Heart right ventricle (tissue), 16 donors: ENCODE results near the gene PGA5. TPM values are rescaled to one million over a fixed set of nuclear protein-coding genes. Genes with fewer than 3 reads are reported as not detected.
"Not testable (repeated sequence)": the region's sequence is repeated elsewhere in the genome, so short reads cannot be mapped to it uniquely, and the experiment has no call there.

ENCODE experiments used
- ATAC-seq, 8 donors: fragments of 200-7000 bp; cut with Tn5 transposase; one replicate each; pipeline ENCODE4 v1.9.1; 2020; ENCODE audit warnings: mild to moderate bottlenecking in 8 of 8, moderate library complexity in 8 of 8, moderate number of reproducible peaks in 1 of 8
- DNase-seq, 2 donors: peaks; one replicate each; pipeline ENCODE4 v3.0.0-alpha.2; 2020
- H3K27ac ChIP-seq, 10 donors: fragments of 200-600 bp; sonication (generic) in 2 of 10; one replicate each; pipeline versions ENCODE4 v1.5.0 to v1.8.0; 2020 to 2022; ENCODE audit warnings: mild to moderate bottlenecking in 3 of 10
- H3K27me3 ChIP-seq, 7 donors: fragments of 200-600 bp; one replicate each; pipeline ENCODE4 v1.8.0; 2021 to 2022; ENCODE audit warnings: mild to moderate bottlenecking in 2 of 7
- H3K36me3 ChIP-seq, 9 donors: fragments of 200-600 bp; sonication (generic) in 1 of 9; one replicate each; pipeline versions ENCODE4 v1.5.0 to v1.8.0; 2020 to 2022; ENCODE audit warnings: mild to moderate bottlenecking in 2 of 9
- H3K4me1 ChIP-seq, 9 donors: fragments of 200-600 bp; sonication (generic) in 1 of 9; one replicate each; pipeline versions ENCODE4 v1.5.0 to v1.8.0; 2020 to 2022; ENCODE audit warnings: mild to moderate bottlenecking in 4 of 9
- H3K4me3 ChIP-seq, 10 donors: fragments of 200-600 bp; sonication (generic) in 2 of 10; one replicate each; pipeline versions ENCODE4 v1.5.0 to v1.8.0; 2020 to 2022; ENCODE audit warnings: mild to moderate bottlenecking in 7 of 10, moderate library complexity in 2 of 10
- H3K9me3 ChIP-seq, 11 donors: fragments of 200-600 bp in 10 of 11; sonication (generic) in 2 of 11; one replicate each; pipeline versions ENCODE4 v1.5.0 to v1.8.0; 2013 to 2022; ENCODE audit warnings: mild to moderate bottlenecking in 2 of 11, control low read depth in 1 of 11, moderate library complexity in 1 of 11
- CTCF ChIP-seq, 9 donors: fragments of 200-600 bp; sonication (generic) in 2 of 9; IDR thresholded peaks; one replicate each; pipeline versions ENCODE4 v1.5.0 to v1.8.0; 2021 to 2022; ENCODE audit warnings: antibody characterized with exemption in 9 of 9, mild to moderate bottlenecking in 5 of 9, moderate library complexity in 1 of 9
- WGBS, 2 donors: extraction: QIAGEN DNeasy Blood & Tissue Kit; methylation state at CpG; one replicate each; pipeline ENCODE4 v1.1.7; 2013; ENCODE audit warnings: inconsistent platforms in 1 of 2; 5-methylcytosine and 5-hydroxymethylcytosine counted together
- intact Hi-C, 10 donors: fragments of 100-400 bp; cut with DNase I; formaldehyde crosslinking; loops; one replicate each; pipeline versions ENCODE4 v1.11.1 to v1.14.2; 2022
- polyA plus RNA-seq, 2 donors: library from polyadenylated mRNA; stranded (reverse); fragments of 200-250 nt; gene quantifications; one replicate each; pipeline ENCODE4 v1.2.3, GENCODE V29; 2013
- total RNA-seq, 10 donors: library from RNA; stranded (reverse); fragmentation: NEBNext Ultra II Directional in 3 of 10; extraction: Animal tissue kit (Norgen Biotek cat#: 25700) in 3 of 10; gene quantifications; one replicate each; pipeline versions ENCODE4 v1.2.1 to v1.2.4, GENCODE V29; 2021 to 2023
- donor health status: Arrhythmogenic right ventricular cardiomyopathy.
- donor health status: ischemic (EF 13 %, LVEDD 7.1; RV severe dilation, severe dysfunction).
- donor health status: healthy with polysubstance abuse.
- donor health status: DM: no; HTN: yes; CAD: no.
- donor health status: DM: no; HTN: no; CAD: no.
- donor health status: ischemic (EF 25% LVEDD 6.9; RV normal size, moderate dysfunction).
- donor health status: ischemic (EF 25% LVEDD 5.7; RV mildly dilated, moderate dysfunction).
- donor health status: healthy.
- donor health status: DM: yes; HTN: yes; CAD: no.
- donor health status: Ischemic cardiomyopathy.
- donor health status: ischemic (EF 35%, LVEDD 5.7; RV mildly dilated, moderate dysfunction).
- donor health status: nonischemic (EF 11% LVEDD 7.7; RV severe dilation, severe dysfunction).
- donor health status: DM: yes; HTN: yes; CAD: no.
- donor health status: PGD.
- donor health status: ischemic (EF 29% LVEDD 5.4; RV normal size, mild dysfunction).
- donor health status: nonischemic (EF 23%, LVEDD 6.1; RV moderate dilation, normal function).

The PGA5 gene
- total and polyA plus RNA-seq, 12 donors = 0.14 to 0.93 (median 0.58) TPM; not detected in 6

- ATAC-seq (no peak), DNase-seq (no peak)
- no peak for TF ChIP-seq CTCF (IDR thresholded peaks at IDR 0.05)
- H3K27me3 ChIP-seq = peaks cover 0 to 38% (median 16%) of the 10 kb centered on the region in 7 donors
- H3K9me3 ChIP-seq = peaks cover 0 to 15% (median 0%) of the 10 kb centered on the region in 11 donors
- H3K4me3 ChIP-seq = no peak overlapping the region
- WGBS, 2 donors = 62 to 68% methylated on average over 6 of the region's 6 CpGs
- no peaks in the 10 kb centered on the region for H3K36me3 ChIP-seq
- intact Hi-C loops = no loop called here
- H3K27ac ChIP-seq = no peak overlapping the region
- peaks cover 0 to 6% (median 0%) of the 10 kb centered on the region in 9 donors for H3K4me1 ChIP-seq
Observed at GRCh38 chr11:61198361-61198760, 42.6 kb upstream of the PGA5 start.

- peaks cover 0 to 8% (median 0%) of the 10 kb centered on the region in 9 donors for H3K4me1 ChIP-seq
- H3K27ac ChIP-seq = no peak overlapping the region
- no peak for TF ChIP-seq CTCF (IDR thresholded peaks at IDR 0.05)
- peaks cover 0 to 15% (median 0%) of the 10 kb centered on the region in 11 donors for H3K9me3 ChIP-seq
- H3K4me3 ChIP-seq = no peak overlapping the region
- H3K27me3 ChIP-seq = peaks cover 0 to 38% (median 16%) of the 10 kb centered on the region in 7 donors
- intact Hi-C loops = no loop called here
- H3K36me3 ChIP-seq = no peaks in the 10 kb centered on the region
- DNase-seq (no peak), ATAC-seq (no peak)
- WGBS, 2 donors = 81 to 83% methylated on average over 4 of the region's 4 CpGs
Observed at GRCh38 chr11:61198948-61199523, 41.9 kb upstream of the PGA5 start.

- Histone ChIP-seq H3K9me3 (peaks cover 0 to 15% (median 0%) of the 10 kb centered on the region in 11 donors), H3K27me3 (peaks cover 0 to 32% (median 9%) of the 10 kb centered on the region in 7 donors), H3K36me3 (no peaks in the 10 kb centered on the region), H3K4me1 (peaks cover 0 to 12% (median 0%) of the 10 kb centered on the region in 9 donors), H3K4me3 (no peak overlapping the region), H3K27ac (no peak overlapping the region)
- DNase-seq (no peak), ATAC-seq (no peak)
- WGBS, 2 donors = 95 to 96% methylated on average over 14 of the region's 14 CpGs
- intact Hi-C loops = no loop called here
- no peak for TF ChIP-seq CTCF (IDR thresholded peaks at IDR 0.05)
Observed at GRCh38 chr11:61201476-61201875, 39.5 kb upstream of the PGA5 start.

GRCh38 chr11:61202950-61203746 lies 37.8 kb upstream of the PGA5 start, which contains the start of gene PGA3:
PGA3 (plus strand) TSS chr11:61203515; CDS start chr11:61203565, 50 bp downstream.
- ATAC-seq, DNase-seq, H3K4me3 ChIP-seq, H3K27ac ChIP-seq, H3K36me3 ChIP-seq, intact Hi-C loops: not testable (repeated sequence)
- H3K27me3 ChIP-seq = peaks cover 0 to 32% (median 9%) of the 10 kb centered on the region in 7 donors
- H3K4me1 ChIP-seq = peaks cover 0 to 12% (median 0%) of the 10 kb centered on the region in 9 donors
- 33 to 42% methylated on average over 17 of the region's 18 CpGs for WGBS, 2 donors
- H3K9me3 ChIP-seq = peaks cover 0 to 13% (median 0%) of the 10 kb centered on the region in 11 donors

GRCh38 chr11:61203873-61204272 lies 37.1 kb upstream of the PGA5 start:
- 62% methylated on average over 2 of the region's 5 CpGs; no CpG with 5 or more reads in 1 of the 2 donors for whole genome bisulfite sequencing, 2 donors
- H3K27ac ChIP-seq, H3K36me3 ChIP-seq, H3K4me3 ChIP-seq, H3K9me3 ChIP-seq, intact Hi-C loops, DNase-seq: not testable (repeated sequence)
- Histone ChIP-seq H3K4me1 (peaks cover 0 to 12% (median 0%) of the 10 kb centered on the region in 9 donors), H3K27me3 (peaks cover 0 to 32% (median 9%) of the 10 kb centered on the region in 7 donors)
- ATAC-seq = peak; percentile 27 to 58 (median 42)

- H3K36me3 ChIP-seq, H3K9me3 ChIP-seq, H3K27ac ChIP-seq, ATAC-seq, DNase-seq, intact Hi-C loops, H3K4me3 ChIP-seq: not testable (repeated sequence)
- 57 to 66% methylated on average over 14 of the region's 14 CpGs for WGBS, 2 donors
- Histone ChIP-seq H3K27me3 (peaks cover 0 to 25% (median 9%) of the 10 kb centered on the region in 7 donors), H3K4me1 (peaks cover 0 to 12% (median 0%) of the 10 kb centered on the region in 9 donors)
Observed at GRCh38 chr11:61204502-61205059, 36.4 kb upstream of the PGA5 start.

- H3K9me3 ChIP-seq, H3K36me3 ChIP-seq, ATAC-seq, H3K4me3 ChIP-seq, DNase-seq, H3K27ac ChIP-seq, intact Hi-C loops: not testable (repeated sequence)
- H3K4me1 ChIP-seq = peaks cover 0 to 12% (median 0%) of the 10 kb centered on the region in 9 donors
- H3K27me3 ChIP-seq = peaks cover 0 to 13% (median 0%) of the 10 kb centered on the region in 7 donors
- no CpG with 5 or more reads among the region's 9 CpGs for WGBS, 2 donors
Observed at GRCh38 chr11:61207636-61208310, 33.2 kb upstream of the PGA5 start.
